Cardiac septum (tissue), 1 donor: ENCODE results near the gene GPR27. TPM values are rescaled to one million over a fixed set of nuclear protein-coding genes. Genes with fewer than 3 reads are reported as not detected.

Experiments used
- DNase-seq: peaks from one replicate; pipeline ENCODE4 v3.0.0-alpha.2; 2020; ENCODE audit warnings: low spot score
- intact Hi-C: fragments of 100-400 bp; cut with DNase I; formaldehyde crosslinking; loops from one replicate; pipeline ENCODE4 v1.14.0; 2022
- total RNA-seq: library from RNA; stranded (reverse); fragmentation: NEBNext Ultra II Directional; extraction: Animal tissue kit (Norgen Biotek cat#: 25700); gene quantifications from one replicate; pipeline ENCODE4 v1.2.1, GENCODE V29; 2021
- donor health status: DM: no; HTN: no; CAD: no.

Gene GPR27
- total RNA-seq, 1 donor from 2014 or later = 8.3 TPM

DNA sequence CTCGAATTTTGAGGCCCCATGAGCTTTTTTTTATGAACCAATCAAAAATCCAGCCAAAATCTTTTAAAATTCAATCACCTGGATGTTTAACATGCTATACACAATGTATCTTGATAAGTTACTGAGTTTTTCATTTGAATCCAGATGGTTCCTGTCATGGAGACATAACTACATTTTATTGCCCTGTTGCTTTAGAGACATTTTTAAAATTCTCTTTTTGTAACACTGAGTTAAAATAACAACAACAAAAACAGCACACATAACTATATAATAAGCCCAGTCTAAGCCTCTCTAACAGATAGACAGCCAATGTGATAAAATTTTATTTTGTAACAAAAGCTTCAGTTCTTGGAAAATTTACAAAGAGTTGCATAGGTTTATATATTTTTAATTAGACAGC, 29.5 kb downstream of the GPR27 start:
- intact Hi-C loops = no loop called here

DNA sequence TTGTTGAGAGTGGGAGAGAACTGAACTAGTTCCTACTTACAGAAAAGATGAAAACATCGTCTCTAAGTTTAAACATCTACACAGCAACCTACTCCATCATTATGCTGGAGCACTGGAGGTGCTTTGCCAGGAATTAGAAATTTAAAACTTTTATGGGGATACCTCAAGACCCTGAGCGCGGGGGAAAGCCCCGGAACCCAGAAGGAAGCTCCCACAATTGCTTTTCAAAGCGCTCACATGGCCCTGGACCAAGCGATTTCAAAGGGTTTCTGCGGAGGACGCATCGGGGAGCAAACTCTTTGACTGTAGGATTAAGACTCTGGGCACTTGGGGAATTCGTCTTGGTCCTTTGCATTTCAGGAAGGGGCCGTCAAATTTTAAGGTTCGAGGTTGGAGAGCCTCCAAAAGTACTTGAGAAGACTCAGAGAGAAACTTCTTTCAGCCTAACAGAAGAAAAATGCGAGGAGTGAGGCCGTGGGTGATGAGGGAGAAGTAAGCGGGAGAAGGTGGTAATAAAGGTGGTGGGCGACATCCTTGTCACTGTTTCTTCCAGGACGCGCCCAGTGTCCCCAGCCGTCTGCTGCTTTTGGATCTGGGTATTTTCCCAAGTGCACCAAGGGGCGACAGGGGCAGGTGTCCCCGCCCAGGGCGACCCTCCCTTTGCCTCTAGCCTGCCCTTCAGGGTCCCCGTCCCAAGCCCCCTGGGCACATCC, 30.7 kb downstream of the GPR27 start:
- DNase-seq = no peak
- intact Hi-C loops = no loop called here

More for the DNA sequence above, 29.5 kb downstream of the GPR27 start:
- DNase-seq = no peak

DNA sequence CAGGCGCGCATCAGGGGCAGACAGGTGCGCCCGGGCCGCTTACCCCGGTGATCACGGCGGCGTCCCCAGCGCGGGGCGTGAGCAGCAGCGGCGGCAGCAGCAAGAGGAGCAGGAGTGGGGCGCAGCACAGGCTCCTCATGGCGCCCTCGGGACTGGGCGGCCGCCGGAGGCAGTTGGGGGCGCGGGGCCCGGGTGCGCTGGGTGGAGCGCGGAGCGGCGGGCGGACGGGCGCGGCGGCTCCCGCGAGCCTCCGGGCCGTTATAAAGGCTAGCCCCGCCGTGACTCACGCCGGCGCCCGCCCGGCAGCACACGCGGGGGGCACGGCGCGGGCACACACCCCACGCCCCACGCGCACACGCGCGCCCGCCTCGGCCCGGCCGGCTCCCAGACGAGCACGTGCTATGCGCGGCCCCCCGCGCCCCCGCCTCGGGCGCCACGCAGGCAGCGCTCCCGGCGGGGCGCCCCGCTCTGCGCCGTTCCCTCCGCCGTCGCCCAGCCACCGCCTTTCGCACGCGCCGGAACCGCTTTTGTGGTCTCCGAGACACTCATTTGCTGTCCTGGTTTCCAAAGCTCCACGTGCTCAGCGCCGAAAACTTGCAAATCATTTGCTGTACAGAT, 31.4 kb downstream of the GPR27 start, which contains the start of gene PROK2:
Gene PROK2 (minus strand): TSS at position 235 of the 618 bp plus-strand sequence. CDS start 96 bp downstream, at position 139.
- no peak for DNase-seq
- intact Hi-C loops = no loop called here

DNA sequence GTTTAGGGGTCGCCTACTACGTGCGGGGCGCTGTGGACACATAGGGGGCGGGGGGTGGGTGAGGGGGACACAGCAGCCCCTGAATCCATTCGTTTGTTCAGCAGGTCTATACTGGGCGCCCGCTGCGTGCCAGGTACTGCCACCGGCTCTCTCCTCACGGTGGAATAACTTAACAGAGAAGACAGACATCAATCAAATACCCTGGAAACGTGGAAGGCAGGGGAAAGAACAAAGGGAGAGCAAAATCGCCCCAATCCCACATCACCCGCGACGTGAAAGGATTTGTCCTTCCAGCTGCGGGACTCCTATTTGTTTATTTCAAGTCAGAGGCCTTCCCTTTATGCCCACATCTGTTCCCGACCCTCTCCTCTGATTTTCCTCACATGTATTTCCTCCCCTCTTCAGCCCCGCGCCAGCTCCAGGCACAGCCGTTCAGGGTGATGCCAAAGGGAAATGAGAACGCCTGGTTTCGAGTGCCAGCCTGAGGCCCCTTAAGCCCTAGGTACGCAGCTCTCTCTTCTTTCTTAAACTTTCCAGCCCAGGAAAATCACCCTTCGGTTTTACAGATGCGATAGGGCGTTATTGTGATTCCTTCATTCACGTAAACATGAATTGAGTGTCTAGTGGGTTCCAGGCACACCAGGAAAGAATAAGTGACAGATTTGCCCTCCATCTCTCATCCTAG, 32.0 kb downstream of the GPR27 start:
- no peak for DNase-seq
- intact Hi-C loops = no loop called here

DNA sequence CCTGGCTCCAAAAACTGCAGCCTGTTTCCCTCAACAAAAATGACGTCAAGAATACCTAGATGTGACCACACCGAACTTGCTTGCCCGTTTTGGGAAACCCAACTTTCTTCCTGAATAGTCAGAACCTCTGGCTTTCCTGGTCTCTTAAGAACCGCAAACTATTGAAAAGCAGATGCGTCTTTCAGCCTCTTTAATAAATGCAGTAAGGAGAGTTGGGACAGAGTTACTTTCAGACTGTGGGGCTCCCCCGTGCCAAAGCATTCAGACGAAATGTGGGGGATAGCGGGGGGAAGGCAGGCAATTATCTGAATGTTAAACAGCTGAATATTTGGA, 32.5 kb downstream of the GPR27 start:
- DNase-seq = no peak
- intact Hi-C loops = no loop called here

DNA sequence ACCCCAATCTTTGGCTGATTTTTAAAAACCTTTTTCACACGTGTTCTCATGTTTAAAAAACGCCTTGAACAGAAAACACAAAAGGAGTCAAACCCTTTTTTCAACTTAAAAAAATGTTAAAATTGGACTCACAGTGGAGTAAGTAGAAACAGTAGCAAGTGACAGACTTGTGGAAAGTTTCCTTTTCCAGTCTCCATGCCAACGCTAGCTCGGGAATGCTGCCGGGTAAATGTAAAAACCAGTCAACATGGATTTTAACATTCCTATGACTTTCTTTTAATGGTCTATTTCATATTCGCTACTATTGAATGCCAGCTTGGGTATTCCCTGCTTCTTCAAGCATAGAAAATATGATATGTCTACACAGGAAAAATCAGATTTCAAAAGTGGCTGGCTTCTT, 32.9 kb downstream of the GPR27 start:
- intact Hi-C loops = no loop called here
- no peak for DNase-seq

DNA sequence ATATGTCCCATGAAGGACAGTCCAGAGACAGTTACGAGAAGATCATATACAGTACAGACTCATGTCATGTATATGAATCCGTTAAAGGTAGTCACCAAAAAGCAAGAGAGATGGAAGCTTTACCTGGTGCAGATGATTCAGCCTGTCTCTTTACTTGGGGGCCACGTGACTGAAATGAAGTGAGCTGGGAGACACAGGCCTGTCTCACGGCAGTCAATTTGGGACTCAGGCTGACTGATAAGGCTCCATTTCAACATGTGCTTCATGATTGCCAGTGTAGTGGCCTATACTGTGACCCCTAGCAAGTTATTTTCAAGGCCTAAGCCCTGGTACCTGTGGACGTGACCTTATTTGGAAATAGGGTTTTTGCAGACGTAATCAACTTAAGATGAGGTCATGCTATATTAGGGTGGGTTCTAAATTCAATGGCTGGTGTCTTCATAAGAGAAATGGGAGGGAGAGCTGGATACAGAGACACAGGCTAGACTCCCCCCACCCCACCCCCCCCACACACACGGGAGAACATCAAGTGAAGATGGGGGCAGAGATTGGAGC, 34.3 kb downstream of the GPR27 start:
- no peak for DNase-seq

DNA sequence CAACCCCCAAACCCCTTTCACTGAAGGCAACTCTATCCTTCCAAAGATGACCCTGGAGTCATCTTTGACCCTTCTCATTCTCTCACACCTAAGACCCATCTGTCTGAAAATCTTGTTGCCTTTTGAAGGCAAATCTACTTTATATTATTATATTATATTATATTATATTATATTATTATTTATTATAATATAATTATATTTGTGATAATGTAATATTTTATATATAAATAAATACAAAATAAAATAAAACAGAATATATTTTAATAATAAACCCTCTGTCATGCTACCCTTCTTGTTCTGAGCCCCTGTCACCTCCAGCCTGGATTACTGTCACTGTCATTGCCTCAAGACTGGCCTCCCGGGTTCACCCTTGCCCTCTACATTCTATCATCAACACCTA, 36.3 kb downstream of the GPR27 start:
- intact Hi-C loops = no loop called here
- no peak for DNase-seq

More for the DNA sequence above, 34.3 kb downstream of the GPR27 start:
- intact Hi-C loops = no loop called here

DNA sequence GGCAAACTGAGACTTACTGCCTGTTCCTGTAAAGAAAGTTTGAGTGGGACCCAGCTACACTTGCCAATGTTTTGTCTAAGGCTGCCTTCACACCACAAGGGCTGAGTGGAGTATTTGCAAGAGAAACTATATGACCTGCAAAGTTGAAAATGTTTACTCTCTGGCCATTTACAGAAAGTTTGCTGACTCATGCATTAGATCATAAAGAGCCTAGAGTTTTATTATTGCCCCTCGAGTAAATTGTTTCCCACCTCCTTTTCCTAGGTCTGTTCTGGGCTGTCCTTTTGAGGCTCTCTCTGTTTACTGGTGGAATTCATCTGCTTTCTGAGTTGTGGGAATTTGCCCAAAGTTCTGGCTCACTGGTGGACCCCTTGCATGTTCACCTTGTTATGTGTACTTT, 38.0 kb downstream of the GPR27 start:
- no peak for DNase-seq
- intact Hi-C loops = no loop called here

DNA sequence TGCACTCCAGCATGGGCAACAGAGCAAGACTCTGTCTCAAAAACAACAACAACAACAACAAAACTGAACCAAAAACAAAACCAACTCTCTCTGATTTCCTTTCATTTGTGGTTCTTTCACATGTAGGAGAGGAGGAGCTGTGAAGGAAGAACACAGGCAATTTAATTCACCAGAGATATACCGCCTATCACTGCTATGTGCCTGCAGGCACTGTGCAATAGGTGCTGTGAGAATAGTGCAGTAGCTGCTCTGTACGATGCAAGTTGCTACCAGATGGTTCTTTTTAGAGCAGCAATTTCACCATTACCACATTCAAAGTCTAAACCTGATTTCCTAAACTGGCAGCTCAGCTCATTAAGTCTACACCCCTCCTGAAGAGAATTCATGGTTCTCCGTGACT, 42.6 kb downstream of the GPR27 start:
- intact Hi-C loops = no loop called here
- no peak for DNase-seq

DNA sequence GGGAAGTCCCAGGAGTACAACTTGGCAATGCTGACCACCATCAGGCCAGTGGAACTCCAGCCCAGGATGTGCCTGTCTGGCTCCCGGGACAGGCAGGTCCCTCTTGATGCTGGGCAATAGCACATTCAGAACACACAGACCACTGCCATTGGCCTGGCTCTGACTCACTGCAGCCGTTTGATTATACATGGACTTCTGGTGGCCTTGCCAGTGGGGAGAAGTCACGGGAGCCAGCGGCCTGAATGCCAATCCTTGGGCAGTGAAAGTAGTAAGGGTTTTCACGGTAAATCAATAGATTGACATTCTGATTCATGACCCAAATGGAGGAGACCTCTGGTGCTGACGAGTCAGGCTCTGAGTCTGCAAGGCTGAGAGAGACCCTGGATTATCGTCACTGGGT, 43.8 kb downstream of the GPR27 start:
- no peak for DNase-seq
- intact Hi-C loops = no loop called here

DNA sequence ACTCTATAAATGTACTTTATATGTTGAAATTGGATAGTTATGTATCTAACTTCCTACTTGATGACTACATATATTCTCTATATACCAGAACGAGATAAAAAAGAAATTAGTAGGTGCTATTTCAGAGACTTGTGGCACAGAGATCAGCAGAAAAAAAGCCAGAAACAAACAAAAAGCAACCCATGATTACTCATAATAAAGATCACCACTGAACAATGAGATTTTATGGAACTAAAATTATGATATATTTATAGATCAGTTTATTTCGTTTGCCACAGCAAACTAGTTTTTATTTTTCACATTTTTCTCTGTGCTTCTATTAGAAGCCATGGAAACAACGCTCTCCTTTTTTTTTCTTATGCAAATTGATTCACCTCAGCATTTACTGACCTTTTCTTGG, 46.4 kb downstream of the GPR27 start:
- DNase-seq = no peak
- intact Hi-C loops = no loop called here

DNA sequence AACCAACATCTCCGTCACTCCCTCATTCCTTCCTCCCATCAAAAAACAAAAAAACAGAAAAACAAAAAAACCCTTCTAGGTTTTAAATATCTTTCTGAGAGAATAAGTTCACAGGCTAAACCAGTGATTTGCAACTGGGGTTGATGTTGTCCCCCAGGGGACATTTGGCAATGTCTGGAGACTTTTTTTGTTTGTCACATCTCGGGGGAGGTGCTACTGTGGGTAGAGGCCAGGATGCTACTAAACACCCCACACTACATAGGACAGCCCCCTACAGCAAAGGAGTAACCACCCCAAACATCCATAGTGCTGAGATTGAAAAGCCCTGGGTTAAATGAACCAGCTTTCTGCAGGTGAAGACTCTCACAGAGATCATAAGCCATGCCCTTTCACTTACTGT, 48.3 kb downstream of the GPR27 start:
- no peak for DNase-seq
- intact Hi-C loops = no loop called here

DNA sequence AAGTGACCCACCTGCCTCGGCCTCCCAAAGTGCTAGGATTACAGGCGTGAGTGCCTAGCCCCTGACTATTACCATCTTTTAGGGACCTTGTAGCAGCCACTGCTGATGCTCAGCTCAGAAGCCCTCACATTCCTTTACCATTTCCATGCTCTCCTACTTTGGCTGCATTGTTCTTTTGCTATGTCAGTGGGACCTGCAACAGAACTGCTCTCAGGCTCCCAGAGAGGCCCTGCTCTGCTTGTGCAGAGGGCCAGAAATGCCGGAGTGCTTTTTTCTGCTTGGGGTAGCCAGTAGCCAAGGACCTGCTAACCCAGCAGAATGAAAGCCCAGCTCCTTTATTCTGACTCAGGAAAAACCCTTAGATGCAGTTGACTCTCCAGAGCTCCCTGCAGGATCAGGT, 49.6 kb downstream of the GPR27 start:
- DNase-seq = no peak
- intact Hi-C loops = no loop called here

DNA sequence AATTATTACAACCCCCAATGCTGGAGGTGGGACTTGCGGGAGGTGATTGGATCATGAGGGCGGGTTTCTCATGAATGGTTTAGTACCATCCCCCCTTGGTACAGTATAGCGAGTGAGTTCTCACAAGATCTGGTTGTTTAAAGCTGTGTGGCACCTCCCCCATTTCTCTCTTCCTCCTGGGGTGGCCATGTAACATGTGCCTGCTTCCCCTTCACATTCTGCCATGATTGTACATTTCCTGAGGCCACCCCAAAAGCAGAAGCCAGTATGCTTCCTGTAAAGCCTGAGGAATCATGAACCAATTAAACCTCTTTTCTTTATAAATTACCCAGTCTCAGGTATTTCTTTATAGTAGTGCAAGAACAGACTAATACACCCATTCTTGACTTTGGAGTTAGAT, 51.5 kb downstream of the GPR27 start:
- intact Hi-C loops = no loop called here
- no peak for DNase-seq

DNA sequence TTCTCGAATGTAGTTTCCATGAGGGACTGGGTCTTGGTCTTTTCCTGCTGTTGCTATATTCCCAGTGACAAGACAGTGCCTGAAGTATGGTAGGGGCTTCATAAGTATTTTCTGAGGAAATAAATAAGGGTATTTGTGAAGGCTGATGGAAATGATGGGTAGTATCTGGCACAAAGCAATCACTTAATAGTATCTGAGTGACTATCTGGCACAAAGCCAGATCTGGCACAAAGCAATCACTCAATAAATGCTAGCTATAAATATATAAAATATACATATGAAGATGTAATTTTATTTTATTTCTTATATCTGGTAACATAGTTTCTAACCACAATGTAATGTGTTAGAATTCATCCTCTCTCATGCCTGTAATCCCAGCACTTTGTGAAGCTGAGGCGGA, 52.0 kb downstream of the GPR27 start:
- no peak for DNase-seq
- intact Hi-C loops = no loop called here

Other genes starting within 250 kb of the GPR27 start
- gene FOXP1, start 170.1 kb upstream of the GPR27 start, total RNA-seq = 53.2 TPM
- gene EIF4E3, start 28.5 kb upstream of the GPR27 start, total RNA-seq = 54.7 TPM
- gene PROK2, start 31.3 kb downstream of the GPR27 start, total RNA-seq = 1.3 TPM